ENCODE data around the gene ARFGAP3.

DNA sequence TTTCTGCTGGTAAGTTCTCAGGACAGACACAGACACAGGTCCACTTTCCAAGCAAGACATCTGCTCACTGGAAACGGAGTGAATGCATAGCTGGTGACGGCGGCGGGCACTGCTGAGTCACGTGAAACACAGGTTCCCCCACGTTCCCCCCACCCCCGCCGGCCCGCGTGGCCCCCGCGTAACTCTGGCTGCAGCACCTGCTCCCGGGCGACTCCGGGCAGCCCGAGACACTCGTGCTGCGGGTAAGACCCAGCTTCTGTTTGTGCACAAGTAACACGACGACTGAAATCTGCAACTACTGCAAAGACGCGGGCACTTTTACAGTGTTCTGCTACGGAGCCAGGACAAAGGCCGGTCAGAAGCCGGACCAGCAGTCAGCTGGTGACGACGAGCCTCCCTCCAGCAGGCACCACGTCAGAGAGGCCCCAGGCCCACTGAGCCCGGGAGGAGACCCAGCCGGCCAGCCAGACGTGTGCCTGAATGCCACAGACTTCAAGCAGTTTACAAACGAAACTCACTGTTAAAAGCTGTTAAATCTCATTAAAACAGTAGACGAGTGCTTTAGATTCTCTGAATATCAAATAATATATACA is 12.9 kb upstream of the ARFGAP3 start:
- TF ChIP-seq, protein P1, sequence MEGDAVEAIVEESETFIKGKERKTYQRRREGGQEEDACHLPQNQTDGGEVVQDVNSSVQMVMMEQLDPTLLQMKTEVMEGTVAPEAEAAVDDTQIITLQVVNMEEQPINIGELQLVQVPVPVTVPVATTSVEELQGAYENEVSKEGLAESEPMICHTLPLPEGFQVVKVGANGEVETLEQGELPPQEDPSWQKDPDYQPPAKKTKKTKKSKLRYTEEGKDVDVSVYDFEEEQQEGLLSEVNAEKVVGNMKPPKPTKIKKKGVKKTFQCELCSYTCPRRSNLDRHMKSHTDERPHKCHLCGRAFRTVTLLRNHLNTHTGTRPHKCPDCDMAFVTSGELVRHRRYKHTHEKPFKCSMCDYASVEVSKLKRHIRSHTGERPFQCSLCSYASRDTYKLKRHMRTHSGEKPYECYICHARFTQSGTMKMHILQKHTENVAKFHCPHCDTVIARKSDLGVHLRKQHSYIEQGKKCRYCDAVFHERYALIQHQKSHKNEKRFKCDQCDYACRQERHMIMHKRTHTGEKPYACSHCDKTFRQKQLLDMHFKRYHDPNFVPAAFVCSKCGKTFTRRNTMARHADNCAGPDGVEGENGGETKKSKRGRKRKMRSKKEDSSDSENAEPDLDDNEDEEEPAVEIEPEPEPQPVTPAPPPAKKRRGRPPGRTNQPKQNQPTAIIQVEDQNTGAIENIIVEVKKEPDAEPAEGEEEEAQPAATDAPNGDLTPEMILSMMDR (conservative IDR thresholded peaks at IDR 0.05; ENCODE audit: low read depth, low read length) = no peak
- no peak for TF ChIP-seq EZH2 (IDR thresholded peaks at IDR 0.05; ENCODE audit: borderline replicate concordance, low read depth, low read length, poor library complexity, severe bottlenecking)
